Prostate gland (tissue), 2 donors: ENCODE measurements around the gene ZCCHC7.

Experiments used
- CTCF ChIP-seq, 4 experiments: fragments of 200-600 bp in 2 of 4; fragments of 450-650 bp in 2 of 4; sonication (generic) in 2 of 4; IDR thresholded peaks; 1 replicate in 3 of 4; 2 replicates in 1 of 4; pipeline ENCODE4 v1.5.1; 2016 to 2019; ENCODE audit warnings: antibody characterized with exemption in 4 of 4, mild to moderate bottlenecking in 2 of 4, moderate library complexity in 2 of 4
- POLR2AphosphoS5 ChIP-seq: sonication (generic); formaldehyde crosslinking; IDR thresholded peaks from one replicate; pipeline ENCODE4 v1.6.1; 2017; ENCODE audit warnings: antibody characterized with exemption

GRCh38 chr9:37104183-37104889, 16.0 kb upstream of the ZCCHC7 start:
- TF ChIP-seq CTCF (IDR thresholded peaks at IDR 0.05) (no peak), POLR2AphosphoS5 (no peak)
